Ovary (tissue), 9 donors: ENCODE data around the gene PMPCA. TPM values are rescaled to one million over a fixed set of nuclear protein-coding genes. Genes with fewer than 3 reads are reported as not detected.

Experiments
- DNase-seq, 5 donors: peaks; one replicate each; pipeline ENCODE4 v3.0.0-alpha.2; 2019 to 2020
- H3K27ac ChIP-seq, 2 donors: fragments of 200-600 bp; one replicate each; pipeline versions ENCODE4 v1.5.1 to v1.8.0; 2019 to 2022
- H3K27me3 ChIP-seq: fragments of 200-600 bp; one replicate; pipeline ENCODE4 v1.8.0; 2022
- H3K36me3 ChIP-seq: fragments of 200-600 bp; sonication (generic); one replicate; pipeline ENCODE4 v1.5.1; 2019
- H3K4me1 ChIP-seq: one replicate; pipeline ENCODE4 v1.8.1; 2013; ENCODE audit warnings: mild to moderate bottlenecking, moderate library complexity; ENCODE audit not compliant: insufficient read depth
- H3K4me3 ChIP-seq: fragments of 200-600 bp; sonication (generic); one replicate; pipeline ENCODE4 v1.5.1; 2017
- H3K9me3 ChIP-seq, 2 donors: fragments of 200-600 bp in 1 of 2; sonication (generic) in 1 of 2; one replicate each; pipeline versions ENCODE4 v1.5.1 to v1.8.1; 2013 to 2019; ENCODE audit warnings: mild to moderate bottlenecking in 1 of 2, moderate library complexity in 1 of 2
- CTCF ChIP-seq, 3 donors: fragments of 450-650 bp in 2 of 3; fragments of 200-600 bp in 1 of 3; IDR thresholded peaks; one replicate each; pipeline versions ENCODE4 v1.5.1 to v1.8.0; 2016 to 2022; ENCODE audit warnings: antibody characterized with exemption in 3 of 3, mild to moderate bottlenecking in 1 of 3
- EP300 ChIP-seq: sonication (generic); formaldehyde crosslinking; IDR thresholded peaks from one replicate; pipeline ENCODE4 v1.6.1; 2017; ENCODE audit warnings: antibody characterized with exemption
- POLR2A ChIP-seq: fragments of 450-650 bp; IDR thresholded peaks from one replicate; pipeline ENCODE4 v1.6.1; 2017; ENCODE audit warnings: antibody characterized with exemption, mild to moderate bottlenecking, moderate library complexity
- WGBS, 3 donors: extraction: QIAGEN DNeasy Blood & Tissue Kit in 1 of 3; methylation state at CpG; one replicate each; pipeline versions ENCODE4 v1.1.5 to v1.1.7; 2013 to 2017; 5-methylcytosine and 5-hydroxymethylcytosine counted together
- intact Hi-C, 4 donors: fragments of 100-400 bp; cut with DNase I; formaldehyde crosslinking; loops; one replicate each; pipeline versions ENCODE4 v1.11.0 to v1.15.1; 2022 to 2023
- polyA plus RNA-seq, 2 donors: library from polyadenylated mRNA; stranded (reverse); fragments of 200-250 nt in 1 of 2; fragments of 350-450 nt in 1 of 2; fragmentation: Illumina TruSeq in 1 of 2; extraction: RNeasy Lipid Tissue Mini Kit (QIAGEN cat#74804) in 1 of 2; gene quantifications; one replicate each; pipeline ENCODE4 v1.2.3, GENCODE V29; 2013 to 2014
- total RNA-seq, 7 donors: library from RNA; depleted of rRNA in 2 of 7; stranded (reverse); fragments of >200 nt in 2 of 7; fragmentation: NEBNext Ultra II Directional in 3 of 7; extraction: Animal tissue kit (Norgen Biotek cat#: 25700) in 3 of 7; gene quantifications; one replicate each; pipeline versions ENCODE4 v1.1.0 to v1.2.4, GENCODE V29; 2016 to 2023
- donor health status: DM: no; HTN: no; CAD: no; lungs with moderate emphysema.
- donor health status: DM: no; HTN: no; CAD: no.
- donor health status: Bipolar disorder and iron deficiency.
- donor health status: DM: yes; HTN: yes; CAD: no.
- donor health status: DM: no; HTN: no; CAD: no.
- donor health status: DM: yes; HTN: yes; CAD: no.

PMPCA gene
- total and polyA plus RNA-seq, 9 donors: 18.7 to 82.4 (median 40.1) TPM

- H3K9me3 ChIP-seq: no peaks in the 10 kb centered on the region
- H3K36me3 ChIP-seq: no peaks in the 10 kb centered on the region
- H3K4me1 ChIP-seq: no peaks in the 10 kb centered on the region
- intact Hi-C loops: no loop called here
- H3K27me3 ChIP-seq: no peaks in the 10 kb centered on the region
- TF ChIP-seq POLR2A: no peak
- no peak for TF ChIP-seq CTCF (IDR thresholded peaks at IDR 0.05)
- no peak for TF ChIP-seq EP300
- WGBS, 3 donors: 91 to 94% (median 93%) methylated on average over 8 of the region's 8 CpGs
- no peak overlapping the region for H3K27ac ChIP-seq
- no peak overlapping the region for H3K4me3 ChIP-seq
- no peak for DNase-seq
These were observed 6.0 kb downstream of the PMPCA start for GRCh38 chr9:136416427-136416826.

GRCh38 chr9:136416914-136417313 is 6.5 kb downstream of the PMPCA start:
- Histone ChIP-seq H3K4me3 (no peak overlapping the region), H3K4me1 (no peaks in the 10 kb centered on the region), H3K36me3 (no peaks in the 10 kb centered on the region), H3K27me3 (no peaks in the 10 kb centered on the region), H3K9me3 (no peaks in the 10 kb centered on the region), H3K27ac (no peak overlapping the region)
- no peak for DNase-seq
- TF ChIP-seq CTCF (IDR thresholded peaks at IDR 0.05): no peak
- WGBS, 3 donors: 81 to 88% (median 86%) methylated on average over 19 of the region's 19 CpGs
- intact Hi-C loops: no loop called here

GRCh38 chr9:136418182-136419091 is 8.0 kb downstream of the PMPCA start:
- TF ChIP-seq EP300 (no peak), CTCF (IDR thresholded peaks at IDR 0.05) (no peak), POLR2A (no peak)
- WGBS, 3 donors: 89 to 93% (median 90%) methylated on average over 38 to 48 of the region's 48 CpGs
- no peaks in the 10 kb centered on the region for H3K36me3 ChIP-seq
- no peak overlapping the region for H3K4me3 ChIP-seq
- no peak overlapping the region for H3K27ac ChIP-seq
- no peaks in the 10 kb centered on the region for H3K27me3 ChIP-seq
- no peaks in the 10 kb centered on the region for H3K9me3 ChIP-seq
- no peaks in the 10 kb centered on the region for H3K4me1 ChIP-seq
- DNase-seq: no peak
- intact Hi-C loops: no loop called here

- no peak overlapping the region for H3K27ac ChIP-seq
These were observed 8.6 kb downstream of the PMPCA start for GRCh38 chr9:136419092-136419420.

More at GRCh38 chr9:136419092-136419420, 8.6 kb downstream of the PMPCA start:
- WGBS, 3 donors: 86 to 91% (median 88%) methylated on average over 11 to 12 of the region's 12 CpGs
- H3K27me3 ChIP-seq: no peaks in the 10 kb centered on the region
- no peak for DNase-seq
- H3K36me3 ChIP-seq: no peaks in the 10 kb centered on the region
- H3K4me1 ChIP-seq: no peaks in the 10 kb centered on the region
- TF ChIP-seq CTCF (IDR thresholded peaks at IDR 0.05) (no peak), POLR2A (no peak), EP300 (no peak)
- intact Hi-C loops: no loop called here
- no peaks in the 10 kb centered on the region for H3K9me3 ChIP-seq
- no peak overlapping the region for H3K4me3 ChIP-seq
